ENCODE results near the gene SERPINB6.
"Not testable (repeated sequence)": the region's sequence is repeated elsewhere in the genome, so short reads cannot be mapped to it uniquely, and the experiment has no call there.

DNA sequence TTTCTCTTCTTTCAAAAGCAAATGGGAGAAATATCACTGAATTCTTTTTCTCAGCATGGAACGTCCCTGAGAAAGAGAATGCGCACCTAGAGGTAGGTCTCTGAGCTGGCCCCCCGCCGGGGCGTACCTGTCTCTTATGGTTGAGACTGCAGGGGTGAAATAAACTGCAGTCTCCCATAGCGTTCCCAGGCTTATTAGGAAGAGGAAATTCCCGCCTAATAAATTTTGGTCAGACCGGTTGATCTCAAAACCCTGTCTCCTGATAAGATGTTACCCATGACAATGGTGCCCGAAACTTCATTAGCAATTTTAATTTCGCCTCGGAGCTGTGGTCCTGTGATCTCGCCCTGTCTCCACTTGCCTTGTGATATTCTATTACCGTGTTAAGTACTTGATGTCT lies 43.4 kb downstream of the SERPINB6 start:
- TF ChIP-seq, protein P1, sequence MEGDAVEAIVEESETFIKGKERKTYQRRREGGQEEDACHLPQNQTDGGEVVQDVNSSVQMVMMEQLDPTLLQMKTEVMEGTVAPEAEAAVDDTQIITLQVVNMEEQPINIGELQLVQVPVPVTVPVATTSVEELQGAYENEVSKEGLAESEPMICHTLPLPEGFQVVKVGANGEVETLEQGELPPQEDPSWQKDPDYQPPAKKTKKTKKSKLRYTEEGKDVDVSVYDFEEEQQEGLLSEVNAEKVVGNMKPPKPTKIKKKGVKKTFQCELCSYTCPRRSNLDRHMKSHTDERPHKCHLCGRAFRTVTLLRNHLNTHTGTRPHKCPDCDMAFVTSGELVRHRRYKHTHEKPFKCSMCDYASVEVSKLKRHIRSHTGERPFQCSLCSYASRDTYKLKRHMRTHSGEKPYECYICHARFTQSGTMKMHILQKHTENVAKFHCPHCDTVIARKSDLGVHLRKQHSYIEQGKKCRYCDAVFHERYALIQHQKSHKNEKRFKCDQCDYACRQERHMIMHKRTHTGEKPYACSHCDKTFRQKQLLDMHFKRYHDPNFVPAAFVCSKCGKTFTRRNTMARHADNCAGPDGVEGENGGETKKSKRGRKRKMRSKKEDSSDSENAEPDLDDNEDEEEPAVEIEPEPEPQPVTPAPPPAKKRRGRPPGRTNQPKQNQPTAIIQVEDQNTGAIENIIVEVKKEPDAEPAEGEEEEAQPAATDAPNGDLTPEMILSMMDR (IDR thresholded peaks at IDR 0.05), result not testable (repeated sequence)
- TF ChIP-seq POLR2A (IDR thresholded peaks at IDR 0.05), result not testable (repeated sequence)

Measured in uterus (tissue), 2 donors.